ENCODE data around the gene RAMAC. TPM values are rescaled to one million over a fixed set of nuclear protein-coding genes. Genes with fewer than 3 reads are reported as not detected.

Gene RAMAC
- total and polyA plus RNA-seq, 2 donors from 2014 or later, result 18.3 to 20.3 TPM

DNA sequence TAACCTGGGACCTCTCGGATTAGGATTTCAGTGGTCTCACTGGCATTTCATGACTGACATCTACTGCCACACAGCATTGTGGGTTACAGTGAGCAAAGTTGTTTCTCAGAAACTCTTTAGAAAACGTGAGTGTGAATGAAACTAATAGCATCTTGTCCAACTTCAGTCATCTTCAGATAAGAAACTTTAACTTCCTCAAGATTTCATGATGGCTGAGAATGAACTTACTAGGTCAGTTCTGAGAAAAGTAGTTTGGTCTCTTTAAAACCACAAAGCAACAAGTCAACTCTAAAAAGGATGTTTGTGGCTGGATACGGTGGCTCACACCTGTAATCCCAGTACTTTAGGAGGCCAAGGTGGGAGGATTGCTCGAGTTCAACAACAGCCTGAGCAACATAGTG is 19.3 kb upstream of the RAMAC start:
- no peak for DNase-seq
- no peaks in the 10 kb centered on the region for H3K4me1 ChIP-seq (ENCODE audit: control insufficient read depth in 2 of 3, insufficient read depth in 2 of 3, low read depth in 1 of 3, low read length in 3 of 3)
- intact Hi-C loops (cut with DNase I), result no loop called here
- H3K27ac ChIP-seq (ENCODE audit: low read depth in 2 of 2, low read length in 2 of 2), result no peak overlapping the region
- H3K36me3 ChIP-seq (ENCODE audit: control insufficient read depth in 2 of 3, insufficient read depth in 3 of 3, low read length in 3 of 3), result no peaks in the 10 kb centered on the region
- no peaks in the 10 kb centered on the region for H3K9me3 ChIP-seq (ENCODE audit: control insufficient read depth in 2 of 3, insufficient read depth in 1 of 3, low read length in 3 of 3)
- H3K27me3 ChIP-seq (ENCODE audit: control insufficient read depth, insufficient read depth, low read length), result no peaks in the 10 kb centered on the region
- no peak for FAIRE-seq
- no peak overlapping the region for H3K4me3 ChIP-seq (ENCODE audit: low read length in 3 of 3)
- no peak overlapping the region for H3K9ac ChIP-seq (ENCODE audit: low read length in 3 of 3)
- TF ChIP-seq, protein P1, sequence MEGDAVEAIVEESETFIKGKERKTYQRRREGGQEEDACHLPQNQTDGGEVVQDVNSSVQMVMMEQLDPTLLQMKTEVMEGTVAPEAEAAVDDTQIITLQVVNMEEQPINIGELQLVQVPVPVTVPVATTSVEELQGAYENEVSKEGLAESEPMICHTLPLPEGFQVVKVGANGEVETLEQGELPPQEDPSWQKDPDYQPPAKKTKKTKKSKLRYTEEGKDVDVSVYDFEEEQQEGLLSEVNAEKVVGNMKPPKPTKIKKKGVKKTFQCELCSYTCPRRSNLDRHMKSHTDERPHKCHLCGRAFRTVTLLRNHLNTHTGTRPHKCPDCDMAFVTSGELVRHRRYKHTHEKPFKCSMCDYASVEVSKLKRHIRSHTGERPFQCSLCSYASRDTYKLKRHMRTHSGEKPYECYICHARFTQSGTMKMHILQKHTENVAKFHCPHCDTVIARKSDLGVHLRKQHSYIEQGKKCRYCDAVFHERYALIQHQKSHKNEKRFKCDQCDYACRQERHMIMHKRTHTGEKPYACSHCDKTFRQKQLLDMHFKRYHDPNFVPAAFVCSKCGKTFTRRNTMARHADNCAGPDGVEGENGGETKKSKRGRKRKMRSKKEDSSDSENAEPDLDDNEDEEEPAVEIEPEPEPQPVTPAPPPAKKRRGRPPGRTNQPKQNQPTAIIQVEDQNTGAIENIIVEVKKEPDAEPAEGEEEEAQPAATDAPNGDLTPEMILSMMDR (IDR thresholded peaks at IDR 0.05; ENCODE audit: borderline replicate concordance, extremely low read depth, insufficient read depth), result no peak

DNA sequence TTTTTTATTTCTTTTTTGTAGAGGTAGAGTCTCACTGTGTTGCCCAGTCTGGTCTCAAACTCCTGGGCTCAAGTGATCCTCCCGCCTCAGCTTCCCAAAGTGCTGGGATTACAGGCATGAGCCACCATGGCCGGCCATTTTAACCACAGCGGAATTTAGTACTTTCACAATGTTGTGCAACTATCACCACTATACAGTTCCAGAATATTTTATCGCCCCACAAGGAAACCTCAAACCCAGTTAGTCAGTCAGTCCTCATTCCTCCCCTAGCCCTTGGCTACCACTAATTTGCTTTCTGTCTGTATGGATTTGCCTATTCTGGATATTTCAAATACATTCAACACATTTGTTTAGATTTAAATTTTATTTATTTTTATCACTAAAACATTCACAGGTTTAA is 17.9 kb upstream of the RAMAC start:
- H3K4me1 ChIP-seq (ENCODE audit: control insufficient read depth in 2 of 3, insufficient read depth in 2 of 3, low read depth in 1 of 3, low read length in 3 of 3), result no peaks in the 10 kb centered on the region
- intact Hi-C loops (cut with DNase I), result no loop called here
- H3K9me3 ChIP-seq (ENCODE audit: control insufficient read depth in 2 of 3, insufficient read depth in 1 of 3, low read length in 3 of 3), result no peaks in the 10 kb centered on the region
- DNase-seq, result no peak
- no peak overlapping the region for H3K9ac ChIP-seq (ENCODE audit: low read length in 3 of 3)
- TF ChIP-seq, protein P1 (IDR thresholded peaks at IDR 0.05; ENCODE audit: borderline replicate concordance, extremely low read depth, insufficient read depth), result no peak
- FAIRE-seq, result no peak
- H3K4me3 ChIP-seq (ENCODE audit: low read length in 3 of 3), result no peak overlapping the region
- no peaks in the 10 kb centered on the region for H3K36me3 ChIP-seq (ENCODE audit: control insufficient read depth in 2 of 3, insufficient read depth in 3 of 3, low read length in 3 of 3)
- no peaks in the 10 kb centered on the region for H3K27me3 ChIP-seq (ENCODE audit: control insufficient read depth, insufficient read depth, low read length)
- H3K27ac ChIP-seq (ENCODE audit: low read depth in 2 of 2, low read length in 2 of 2), result no peak overlapping the region

DNA sequence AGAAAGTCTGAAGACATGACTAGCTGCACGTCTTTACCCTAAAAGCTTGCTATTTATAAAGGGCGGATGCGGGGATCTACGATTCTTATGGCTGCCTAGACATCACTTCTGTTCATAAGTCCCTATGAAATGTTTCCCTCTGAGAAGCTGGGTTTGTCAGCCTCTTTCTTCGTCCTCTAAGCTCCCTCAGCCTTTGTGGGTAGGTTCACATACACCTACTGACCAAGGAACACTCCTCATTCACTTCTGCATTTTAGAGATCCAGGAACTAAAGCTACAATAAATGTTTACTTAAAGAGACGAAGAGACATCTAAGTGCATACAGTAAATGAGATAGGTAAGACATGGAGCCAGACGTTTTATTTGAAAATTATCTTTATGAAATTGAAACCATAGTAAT is 16.7 kb upstream of the RAMAC start:
- H3K36me3 ChIP-seq (ENCODE audit: control insufficient read depth in 2 of 3, insufficient read depth in 3 of 3, low read length in 3 of 3), result no peaks in the 10 kb centered on the region
- H3K27ac ChIP-seq (ENCODE audit: low read depth in 2 of 2, low read length in 2 of 2), result no peak overlapping the region
- DNase-seq (no peak), FAIRE-seq (no peak)
- H3K4me1 ChIP-seq (ENCODE audit: control insufficient read depth in 2 of 3, insufficient read depth in 2 of 3, low read depth in 1 of 3, low read length in 3 of 3), result no peaks in the 10 kb centered on the region
- intact Hi-C loops (cut with DNase I), result no loop called here
- no peak overlapping the region for H3K9ac ChIP-seq (ENCODE audit: low read length in 3 of 3)
- H3K9me3 ChIP-seq (ENCODE audit: control insufficient read depth in 2 of 3, insufficient read depth in 1 of 3, low read length in 3 of 3), result no peaks in the 10 kb centered on the region
- no peak overlapping the region for H3K4me3 ChIP-seq (ENCODE audit: low read length in 3 of 3)
- H3K27me3 ChIP-seq (ENCODE audit: control insufficient read depth, insufficient read depth, low read length), result no peaks in the 10 kb centered on the region
- TF ChIP-seq, protein P1 (IDR thresholded peaks at IDR 0.05; ENCODE audit: borderline replicate concordance, extremely low read depth, insufficient read depth), result no peak

DNA sequence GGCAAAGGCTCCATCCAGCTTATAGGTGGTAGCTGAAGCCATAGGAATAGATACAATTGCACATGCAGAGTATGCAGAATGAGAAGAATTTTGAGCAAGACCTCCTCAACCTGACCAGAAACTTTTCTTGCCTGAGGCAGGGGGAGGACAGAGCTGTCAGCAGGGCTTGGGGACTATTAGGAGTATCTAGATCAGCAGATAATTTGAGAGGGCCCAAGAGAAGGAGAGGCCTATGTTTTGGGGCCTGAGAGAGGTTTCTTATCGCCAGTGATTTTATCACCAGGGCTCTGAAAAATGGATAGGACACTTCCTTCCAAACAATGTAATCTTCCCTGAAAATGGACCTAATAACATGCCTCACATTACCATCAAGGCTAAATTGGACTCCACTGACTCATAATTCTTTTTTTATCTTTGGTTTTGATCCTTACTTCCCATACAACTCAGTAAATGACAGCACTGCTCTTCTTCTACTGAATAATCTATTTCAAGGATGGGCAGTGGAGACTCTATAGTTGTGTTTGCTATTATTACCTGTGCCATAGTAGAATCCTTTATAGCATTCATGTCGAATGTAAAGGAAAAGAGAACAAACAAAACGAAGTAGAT is 15.8 kb upstream of the RAMAC start:
- no peak overlapping the region for H3K4me3 ChIP-seq (ENCODE audit: low read length in 3 of 3)
- H3K27me3 ChIP-seq (ENCODE audit: control insufficient read depth, insufficient read depth, low read length), result no peaks in the 10 kb centered on the region
- FAIRE-seq, result no peak
- TF ChIP-seq, protein P1 (IDR thresholded peaks at IDR 0.05; ENCODE audit: borderline replicate concordance, extremely low read depth, insufficient read depth), result no peak
- H3K36me3 ChIP-seq (ENCODE audit: control insufficient read depth in 2 of 3, insufficient read depth in 3 of 3, low read length in 3 of 3), result no peaks in the 10 kb centered on the region
- DNase-seq, result no peak
- H3K4me1 ChIP-seq (ENCODE audit: control insufficient read depth in 2 of 3, insufficient read depth in 2 of 3, low read depth in 1 of 3, low read length in 3 of 3), result no peaks in the 10 kb centered on the region
- no peaks in the 10 kb centered on the region for H3K9me3 ChIP-seq (ENCODE audit: control insufficient read depth in 2 of 3, insufficient read depth in 1 of 3, low read length in 3 of 3)
- H3K27ac ChIP-seq (ENCODE audit: low read depth in 2 of 2, low read length in 2 of 2), result no peak overlapping the region
- intact Hi-C loops (cut with DNase I), result no loop called here
- no peak overlapping the region for H3K9ac ChIP-seq (ENCODE audit: low read length in 3 of 3)
